Liver (tissue), 9 donors: Measurements from ENCODE around the gene LHX6. TPM values are rescaled to one million over a fixed set of nuclear protein-coding genes. Genes with fewer than 3 reads are reported as not detected.

Source experiments
- DNase-seq: peaks from one replicate; pipeline ENCODE4 v3.0.0-alpha.2; 2017; ENCODE audit warnings: low spot score
- H3K27ac ChIP-seq, 2 donors: one replicate each; pipeline ENCODE4 v1.7.0; 2013; ENCODE audit warnings: inconsistent platforms in 2 of 2, low read length in 2 of 2, control low read depth in 1 of 2, low read depth in 1 of 2, mild to moderate bottlenecking in 1 of 2
- H3K27me3 ChIP-seq, 4 donors: one replicate each; pipeline versions ENCODE4 v1.6.1 to v1.7.0; 2013; ENCODE audit warnings: low read length in 3 of 4, inconsistent platforms in 1 of 4, mild to moderate bottlenecking in 1 of 4, moderate library complexity in 1 of 4; ENCODE audit not compliant: control insufficient read depth in 4 of 4, insufficient read depth in 4 of 4
- H3K36me3 ChIP-seq, 4 donors: one replicate each; pipeline versions ENCODE4 v1.6.1 to v1.7.0; 2013; ENCODE audit warnings: low read length in 3 of 4, mild to moderate bottlenecking in 3 of 4, low read depth in 1 of 4, moderate library complexity in 1 of 4; ENCODE audit not compliant: control insufficient read depth in 4 of 4, insufficient read depth in 3 of 4
- H3K4me1 ChIP-seq, 4 donors: one replicate each; pipeline versions ENCODE4 v1.6.1 to v1.7.0; 2013; ENCODE audit warnings: low read length in 3 of 4, mild to moderate bottlenecking in 3 of 4, moderate library complexity in 1 of 4; ENCODE audit not compliant: control insufficient read depth in 4 of 4, insufficient read depth in 4 of 4
- H3K4me3 ChIP-seq, 3 donors: one replicate each; pipeline versions ENCODE4 v1.6.1 to v1.7.0; 2013; ENCODE audit warnings: low read length in 3 of 3, control low read depth in 1 of 3, low read depth in 1 of 3, mild to moderate bottlenecking in 1 of 3
- H3K9ac ChIP-seq, 2 donors: one replicate each; pipeline ENCODE4 v1.7.0; 2013; ENCODE audit warnings: low read length in 2 of 2, mild to moderate bottlenecking in 2 of 2, moderate library complexity in 2 of 2, control low read depth in 1 of 2, low read depth in 1 of 2
- H3K9me3 ChIP-seq, 4 donors: one replicate each; pipeline versions ENCODE4 v1.6.1 to v1.7.0; 2013; ENCODE audit warnings: low read length in 3 of 4; ENCODE audit not compliant: control insufficient read depth in 4 of 4
- ATF3 ChIP-seq: IDR thresholded peaks from 2 replicates; pipeline ENCODE4 v1.6.1; 2016; ENCODE audit warnings: antibody characterized with exemption
- CTCF ChIP-seq: fragments of 150-350 bp; IDR thresholded peaks from 2 replicates; pipeline ENCODE4 v1.5.1; 2017; ENCODE audit warnings: improper control_type of control experiment, low read depth, low read length; ENCODE audit not compliant: missing input control
- EGR1 ChIP-seq, 2 donors: IDR thresholded peaks; 2 replicates each; pipeline ENCODE4 v1.6.1; 2016 to 2018; ENCODE audit warnings: antibody characterized with exemption in 2 of 2, low read depth in 2 of 2
- FOXA1 ChIP-seq: IDR thresholded peaks from 2 replicates; pipeline ENCODE4 v1.6.1; 2016; ENCODE audit warnings: antibody characterized with exemption
- FOXA2 ChIP-seq: IDR thresholded peaks from 2 replicates; pipeline ENCODE4 v1.6.1; 2016; ENCODE audit warnings: antibody characterized with exemption
- GABPA ChIP-seq, 2 donors: IDR thresholded peaks in 1 of 2; conservative IDR thresholded peaks in 1 of 2; 2 replicates each; pipeline ENCODE4 v1.6.1; 2016; ENCODE audit warnings: antibody characterized with exemption in 2 of 2, mild to moderate bottlenecking in 1 of 2, moderate library complexity in 1 of 2
- HNF4A ChIP-seq, 2 donors: conservative IDR thresholded peaks; 2 replicates each; pipeline ENCODE4 v1.6.1; 2016; ENCODE audit warnings: antibody characterized with exemption in 2 of 2, mild to moderate bottlenecking in 2 of 2
- HNF4G ChIP-seq: IDR thresholded peaks from 2 replicates; pipeline ENCODE4 v1.6.1; 2016; ENCODE audit warnings: antibody characterized with exemption
- JUND ChIP-seq, 2 donors: IDR thresholded peaks; 2 replicates each; pipeline ENCODE4 v1.6.1; 2016; ENCODE audit warnings: antibody characterized with exemption in 2 of 2
- MAX ChIP-seq: IDR thresholded peaks from 2 replicates; pipeline ENCODE4 v1.6.1; 2016; ENCODE audit warnings: antibody characterized with exemption
- NR2F2 ChIP-seq: IDR thresholded peaks from 2 replicates; pipeline ENCODE4 v1.6.1; 2016; ENCODE audit warnings: antibody characterized with exemption
- RAD21 ChIP-seq, 2 donors: IDR thresholded peaks; 2 replicates each; pipeline ENCODE4 v1.6.1; 2016; ENCODE audit warnings: antibody characterized with exemption in 2 of 2, mild to moderate bottlenecking in 2 of 2
- REST ChIP-seq: IDR thresholded peaks from 2 replicates; pipeline ENCODE4 v1.6.1; 2016; ENCODE audit warnings: antibody characterized with exemption, mild to moderate bottlenecking
- RXRA ChIP-seq, 2 donors: IDR thresholded peaks; 2 replicates each; pipeline ENCODE4 v1.6.1; 2017 to 2018; ENCODE audit warnings: antibody characterized with exemption in 2 of 2, mild to moderate bottlenecking in 1 of 2
- SP1 ChIP-seq: IDR thresholded peaks from 2 replicates; pipeline ENCODE4 v1.6.1; 2018; ENCODE audit warnings: antibody characterized with exemption, mild to moderate bottlenecking
- TAF1 ChIP-seq: conservative IDR thresholded peaks from 2 replicates; pipeline ENCODE4 v1.6.1; 2016; ENCODE audit warnings: antibody characterized with exemption, mild to moderate bottlenecking
- YY1 ChIP-seq: IDR thresholded peaks from 2 replicates; pipeline ENCODE4 v1.6.1; 2016; ENCODE audit warnings: antibody characterized with exemption, mild to moderate bottlenecking
- ZBTB33 ChIP-seq: IDR thresholded peaks from 2 replicates; pipeline ENCODE4 v1.6.1; 2016; ENCODE audit warnings: antibody characterized with exemption
- WGBS: extraction: QIAGEN DNeasy Blood & Tissue Kit; methylation state at CpG from one replicate; pipeline ENCODE4 v1.1.7; 2013; 5-methylcytosine and 5-hydroxymethylcytosine counted together
- polyA plus RNA-seq, 2 donors: library from polyadenylated mRNA; stranded (reverse) in 1 of 2; unstranded in 1 of 2; fragments of 200-250 nt in 1 of 2; fragments of >200 nt in 1 of 2; fragmentation: Nextera tagmentation in 1 of 2; extraction: Ambion mirVana in 1 of 2; gene quantifications; one replicate each; pipeline versions ENCODE4 v1.2.1 to v1.2.3, GENCODE V29; 2013 to 2015
- total RNA-seq, 2 donors: library from RNA; depleted of rRNA; stranded (reverse); fragments of >200 nt; gene quantifications; one replicate each; pipeline ENCODE4 v1.2.3, GENCODE V29; 2014
- donor health status: healthy.
- donor health status: healthy.
- donor health status: healthy.
- donor health status: healthy.
- donor health status: healthy.

Gene LHX6
- total and polyA plus RNA-seq, 4 donors: 0.05 to 0.33 (median 0.18) TPM

GRCh38 chr9:122179690-122180074, 49.1 kb downstream of the LHX6 start:
- no peak overlapping the region for H3K9ac ChIP-seq
- no peak for DNase-seq
- TF ChIP-seq FOXA2 (no peak), ATF3 (no peak), REST (no peak), FOXA1 (no peak), ZBTB33 (no peak), EGR1 (IDR thresholded peaks at IDR 0.05; ENCODE audit: low read depth in 2 of 2) (no peak), TAF1 (no peak), JUND (IDR thresholded peaks at IDR 0.05) (no peak), NR2F2 (no peak), GABPA (IDR thresholded peaks at IDR 0.05 in 1 of 2, conservative IDR thresholded peaks at IDR 0.05 in 1 of 2) (no peak), RXRA (IDR thresholded peaks at IDR 0.05) (no peak), SP1 (no peak), HNF4G (no peak), RAD21 (IDR thresholded peaks at IDR 0.05) (no peak), MAX (no peak), YY1 (no peak), CTCF (no peak), HNF4A (conservative IDR thresholded peaks at IDR 0.05) (no peak)

More at GRCh38 chr9:122179690-122180074, 49.1 kb downstream of the LHX6 start:
- 89% methylated on average over 2 of the region's 2 CpGs for WGBS
- Histone ChIP-seq H3K27ac (no peak overlapping the region), H3K9me3 (no peaks in the 10 kb centered on the region), H3K27me3 (peaks cover 0 to 4% (median 0%) of the 10 kb centered on the region in 4 donors), H3K4me1 (no peaks in the 10 kb centered on the region), H3K36me3 (no peaks in the 10 kb centered on the region), H3K4me3 (no peak overlapping the region)
